Stimulated activated CD8-positive, alpha-beta memory T cell treated with anti-CD3 and anti-CD28 coated beads, Interleukin-7, amount 100 ng/mL, for 4 hours (primary cell): ENCODE results near the gene EFNA5.
"Not testable (repeated sequence)": the region's sequence is repeated elsewhere in the genome, so short reads cannot be mapped to it uniquely, and the experiment has no call there.

ENCODE experiments used
- DNase-seq, 2 donors: peaks; one replicate each; pipeline ENCODE4 v3.0.0-alpha.2; 2020; ENCODE audit warnings: low read depth in 2 of 2

Gene EFNA5

GRCh38 chr5:107459605-107460004 lies 211.1 kb downstream of the EFNA5 start:
- no peak for DNase-seq

DNA sequence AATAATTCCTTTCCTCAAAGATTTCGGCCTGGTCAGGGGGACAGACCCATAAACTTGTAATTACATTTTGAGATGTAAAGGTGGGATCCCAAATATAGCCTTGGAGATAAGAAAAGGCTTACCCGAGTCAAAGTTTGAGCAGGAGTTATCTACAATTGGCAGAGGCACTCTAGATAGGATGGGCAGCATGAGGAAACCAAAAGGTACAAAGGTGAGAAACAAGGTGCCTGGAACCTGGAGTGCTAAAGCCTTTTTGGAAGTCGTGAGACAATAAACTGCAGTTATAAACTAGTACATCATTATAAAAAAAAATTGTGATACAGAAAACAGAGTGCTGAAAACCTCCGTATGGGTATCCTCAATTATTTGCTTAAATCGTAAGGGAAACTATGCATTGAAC lies 212.4 kb downstream of the EFNA5 start:
- no peak for DNase-seq

- DNase-seq = no peak
Measured at GRCh38 chr5:107457881-107458280, 212.9 kb downstream of the EFNA5 start.

DNA sequence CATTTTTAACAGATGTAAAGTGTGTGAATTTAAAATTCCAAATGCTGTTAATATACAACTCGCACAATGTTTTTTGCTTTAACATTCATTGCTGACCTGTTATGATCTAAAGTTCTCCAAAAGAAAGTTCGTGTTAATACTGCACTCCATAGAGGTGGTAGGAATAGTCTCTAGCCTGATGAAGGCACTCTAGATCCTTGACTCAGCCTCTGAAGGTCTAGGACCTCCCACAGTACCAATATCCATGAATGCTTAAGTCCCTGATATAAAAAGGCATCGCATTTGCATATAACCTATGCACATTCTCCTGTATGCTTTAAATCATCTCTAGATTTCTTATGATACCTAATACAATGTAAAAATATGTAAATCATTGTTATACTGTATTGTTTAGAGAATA lies 213.6 kb downstream of the EFNA5 start:
- no peak for DNase-seq

DNA sequence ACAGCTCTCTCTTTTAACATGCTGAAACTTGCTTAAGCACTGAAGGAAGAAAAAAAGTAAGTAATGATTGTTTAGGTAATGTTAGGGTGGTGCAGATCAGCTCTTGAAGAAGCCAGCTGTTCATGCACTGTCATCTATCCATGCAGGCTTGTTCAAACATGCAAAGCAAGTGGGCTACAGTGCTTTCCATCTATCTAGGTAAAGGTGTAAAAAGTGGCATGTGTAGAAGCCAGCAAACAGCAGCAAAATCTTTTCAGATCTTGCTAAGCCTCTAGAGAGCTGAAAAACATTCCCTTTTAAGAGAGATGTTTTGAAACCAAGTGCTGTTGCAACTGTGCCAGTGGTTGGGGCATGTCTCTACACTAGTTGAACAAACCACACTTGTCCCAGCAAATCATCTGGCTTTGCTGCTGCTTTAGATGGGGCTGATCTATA lies 214.4 kb downstream of the EFNA5 start:
- DNase-seq = no peak

GRCh38 chr5:107455111-107455544 lies 215.6 kb downstream of the EFNA5 start:
- DNase-seq = no peak

DNA sequence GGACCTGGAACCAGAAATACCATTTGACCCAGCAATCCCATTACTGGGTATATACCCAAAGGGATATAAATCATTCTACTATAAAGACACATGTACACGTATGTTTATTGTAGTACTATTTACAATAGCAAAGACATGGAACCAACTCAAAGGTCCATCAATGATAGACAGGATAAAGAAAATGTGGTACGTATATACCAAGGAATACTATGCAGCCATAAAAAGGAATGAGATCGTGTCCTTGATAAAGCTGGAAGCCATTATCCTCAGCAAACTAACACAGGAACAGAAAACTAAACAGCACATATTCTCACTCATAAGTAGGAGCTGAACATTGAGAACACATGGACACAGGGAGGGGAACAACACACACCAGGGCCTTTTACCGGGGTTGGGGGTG lies 218.9 kb downstream of the EFNA5 start:
- not testable (repeated sequence) for DNase-seq

DNA sequence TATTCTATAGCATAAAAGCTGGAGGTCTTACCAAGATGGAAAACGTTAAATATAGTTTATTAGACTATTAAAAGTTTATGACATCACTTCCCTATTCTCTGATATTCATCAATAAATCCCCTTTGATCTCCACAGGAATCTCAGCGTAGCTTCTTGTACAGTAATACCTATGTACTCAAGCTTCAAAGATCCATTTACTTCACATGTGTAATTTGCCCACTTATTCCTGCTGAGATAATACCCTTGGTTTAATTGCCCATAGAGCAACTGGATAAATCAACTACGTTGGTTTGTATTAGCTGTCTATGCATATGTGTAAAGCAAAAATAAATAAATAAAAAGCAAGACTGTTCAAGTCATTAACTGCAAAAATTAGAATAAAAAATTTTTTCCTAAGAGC lies 219.7 kb downstream of the EFNA5 start:
- DNase-seq = no peak

DNA sequence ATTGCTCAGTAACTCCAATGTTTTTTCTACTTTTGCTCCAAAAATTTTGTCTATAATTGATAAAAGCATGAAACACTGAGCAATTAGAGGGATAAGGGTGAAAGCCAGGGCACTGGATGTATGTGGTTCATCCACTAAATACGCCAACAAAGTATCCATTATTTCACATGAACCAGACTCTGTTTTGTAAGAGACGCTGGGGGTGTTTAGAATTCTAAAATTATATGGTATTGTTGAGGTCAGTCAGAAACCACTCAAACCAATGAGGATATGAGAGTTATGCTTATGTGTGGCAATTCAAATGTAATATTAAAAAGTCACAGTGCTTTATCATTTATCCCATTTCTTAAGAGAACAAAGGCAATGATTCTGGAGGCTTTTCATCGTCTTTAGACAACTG lies 220.2 kb downstream of the EFNA5 start:
- DNase-seq = no peak

GRCh38 chr5:107449369-107449768 lies 221.4 kb downstream of the EFNA5 start:
- DNase-seq = no peak

DNA sequence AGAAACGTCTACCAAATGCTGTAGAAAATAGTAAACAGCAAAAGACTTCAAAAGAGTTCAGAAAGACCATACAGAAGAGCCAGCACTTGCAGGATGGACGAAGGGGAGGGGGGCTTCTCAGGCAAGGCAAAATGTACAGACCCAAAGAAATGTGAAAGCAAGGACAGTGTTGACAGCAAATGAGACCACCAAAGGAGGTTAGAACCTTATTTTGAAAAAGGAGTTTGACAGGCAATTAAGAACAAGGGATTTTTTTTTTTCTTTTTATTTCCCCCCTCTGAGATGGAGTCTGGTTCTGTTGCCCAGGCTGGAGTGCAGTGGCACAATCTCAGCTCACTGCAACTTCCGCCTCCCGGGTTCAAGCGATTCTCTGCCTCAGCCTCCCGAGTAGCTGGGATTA lies 223.2 kb downstream of the EFNA5 start:
- no peak for DNase-seq

DNA sequence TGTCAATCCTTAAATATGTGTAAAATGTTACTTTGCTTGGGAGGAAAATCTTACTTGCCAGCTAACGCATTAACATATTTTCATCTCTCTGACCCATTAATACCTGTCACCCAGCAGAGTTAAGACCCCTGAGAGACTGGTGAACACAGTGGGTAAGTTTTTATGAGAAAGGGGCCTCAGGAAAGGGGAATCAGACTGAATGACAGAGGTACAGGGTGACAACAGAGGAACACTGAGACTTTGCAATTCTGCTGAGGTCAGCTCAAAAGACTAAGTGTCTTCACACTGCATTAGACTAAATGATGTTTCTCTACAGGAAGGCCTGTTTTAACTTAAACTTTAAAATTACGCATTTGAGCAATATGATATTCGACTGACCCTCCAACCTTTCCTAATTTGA lies 223.8 kb downstream of the EFNA5 start:
- no peak for DNase-seq

DNA sequence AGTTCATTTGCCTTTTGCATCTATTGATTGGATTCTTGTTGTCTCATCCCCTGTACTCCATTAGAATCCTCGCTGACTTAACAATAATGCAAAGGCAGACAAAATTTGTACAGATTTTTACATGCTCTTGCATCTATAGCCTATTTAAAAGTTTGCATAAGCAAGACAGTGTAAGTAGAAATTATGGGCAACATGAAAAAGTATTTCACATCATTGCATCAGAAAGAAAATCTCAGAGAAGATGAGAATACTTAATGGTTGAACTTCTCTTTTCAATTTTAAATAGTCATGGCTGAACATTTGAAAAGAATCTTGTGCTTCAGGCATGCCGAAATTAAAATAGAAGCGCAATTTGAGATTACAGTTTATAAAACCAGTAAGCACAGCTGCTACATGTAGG lies 226.4 kb downstream of the EFNA5 start:
- no peak for DNase-seq

DNA sequence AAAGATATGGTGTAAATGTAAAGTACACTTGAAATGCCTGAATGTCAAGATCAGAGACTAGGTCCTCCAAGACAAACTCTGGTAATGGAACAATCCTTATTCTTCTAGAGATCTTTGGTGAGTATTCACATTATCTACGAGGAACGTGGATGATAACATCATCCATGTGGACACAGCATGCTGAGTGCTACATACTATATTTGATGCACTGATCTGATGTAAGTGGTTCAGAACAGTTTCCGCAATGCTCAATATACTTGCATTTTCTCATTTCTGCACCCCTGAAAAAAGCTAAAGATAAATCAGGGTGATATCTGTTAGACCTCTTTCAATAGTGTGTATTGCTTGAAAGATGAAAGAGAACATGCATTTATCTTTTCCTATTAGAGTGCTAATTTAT lies 226.8 kb downstream of the EFNA5 start:
- no peak for DNase-seq

GRCh38 chr5:107442452-107442851 lies 228.3 kb downstream of the EFNA5 start:
- no peak for DNase-seq

GRCh38 chr5:107439832-107440231 lies 230.9 kb downstream of the EFNA5 start:
- no peak for DNase-seq

DNA sequence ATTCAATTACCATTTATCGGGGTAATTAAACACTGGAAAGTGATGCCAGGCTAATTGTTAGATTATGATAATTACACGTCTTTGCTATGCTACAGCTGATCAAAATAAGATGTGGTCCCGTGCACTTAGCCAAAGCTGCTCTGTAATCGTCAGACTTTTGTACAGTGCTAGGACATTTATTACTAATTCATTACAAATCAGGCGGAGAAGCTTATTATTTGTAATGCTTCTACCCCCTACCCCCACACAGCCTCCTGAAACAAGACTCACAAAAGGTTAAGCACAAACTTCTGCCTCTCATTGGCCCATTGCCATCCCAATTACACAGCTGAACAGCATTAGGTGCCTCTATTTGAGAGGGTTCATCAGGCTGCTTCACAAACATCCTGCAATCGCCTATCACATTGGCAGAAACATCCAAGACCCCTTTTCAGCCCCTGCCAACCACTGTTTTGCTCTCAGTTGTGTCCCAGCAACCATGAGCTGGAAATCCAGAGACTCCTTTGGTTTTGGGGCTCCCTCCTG lies 232.7 kb downstream of the EFNA5 start:
- DNase-seq = no peak

DNA sequence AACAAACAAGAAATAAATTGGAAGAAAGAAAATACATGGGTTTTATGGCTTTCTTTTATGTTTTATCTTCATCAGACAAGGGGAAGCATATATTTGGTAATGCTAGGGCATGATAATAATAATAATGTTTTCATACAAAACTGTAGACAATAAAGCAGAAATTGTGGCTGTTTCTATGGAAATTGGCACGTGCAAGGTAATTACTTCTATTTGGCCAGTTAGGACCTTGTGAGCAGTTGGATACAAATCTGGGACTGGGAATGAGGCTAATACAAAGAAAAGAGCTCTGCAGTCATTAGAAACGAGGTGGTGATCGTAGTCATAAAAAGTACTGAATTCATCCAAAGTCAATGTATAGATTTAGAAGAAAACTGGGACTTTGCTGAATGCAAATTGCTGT lies 233.6 kb downstream of the EFNA5 start:
- DNase-seq = no peak

- no peak for DNase-seq
Measured at GRCh38 chr5:107436201-107436600, 234.5 kb downstream of the EFNA5 start.

GRCh38 chr5:107435061-107435460 lies 235.7 kb downstream of the EFNA5 start:
- DNase-seq = no peak

- DNase-seq = not testable (repeated sequence)
Measured at GRCh38 chr5:107433646-107434045, 237.1 kb downstream of the EFNA5 start.

- no peak for DNase-seq
Measured at GRCh38 chr5:107431998-107432397, 238.7 kb downstream of the EFNA5 start.

DNA sequence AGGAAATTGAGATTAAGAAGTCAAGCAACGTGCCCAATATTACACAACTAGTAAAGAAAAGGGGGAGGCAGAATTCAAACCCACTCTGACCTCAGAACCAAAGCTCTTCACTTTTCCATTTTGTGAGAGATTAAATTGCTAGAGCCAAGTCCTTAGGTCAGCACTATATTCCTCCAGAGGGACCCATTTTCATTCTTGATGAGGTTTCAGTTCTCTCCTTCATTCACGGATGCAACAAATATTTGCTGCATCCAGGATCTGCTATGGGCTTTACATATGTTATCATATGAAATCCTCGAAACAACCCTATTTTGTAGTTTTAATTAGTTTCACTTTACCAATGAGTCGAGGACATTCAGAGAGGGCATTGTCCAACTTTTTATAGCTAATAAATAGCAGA lies 239.2 kb downstream of the EFNA5 start:
- DNase-seq = no peak

- no peak for DNase-seq
Measured at GRCh38 chr5:107430071-107430625, 240.6 kb downstream of the EFNA5 start.
